Measurements from ENCODE around the gene DNAAF1.

Gene DNAAF1

GRCh38 chr16:84180519-84181140 lies 35.5 kb downstream of the DNAAF1 start:
- Histone ChIP-seq H3K9ac (ENCODE audit: low read length) (no peak overlapping the region), H3K36me3 (ENCODE audit: insufficient read depth, low read length) (peaks cover 33% of the 10 kb centered on the region), H3K4me3 (ENCODE audit: low read depth in 1 of 2, low read length in 2 of 2) (no peak overlapping the region), H3K4me1 (ENCODE audit: insufficient read depth, low read length) (peaks cover 22% of the 10 kb centered on the region), H3K27me3 (ENCODE audit: control insufficient read depth in 1 of 2, insufficient read depth in 2 of 2, low read length in 2 of 2) (no peaks in the 10 kb centered on the region), H3K27ac (ENCODE audit: low read depth, low read length) (no peak overlapping the region), H3K9me3 (ENCODE audit: low read length) (no peaks in the 10 kb centered on the region)

- Histone ChIP-seq H3K9me3 (ENCODE audit: low read length) (no peaks in the 10 kb centered on the region), H3K36me3 (ENCODE audit: insufficient read depth, low read length) (peaks cover 33% of the 10 kb centered on the region), H3K9ac (ENCODE audit: low read length) (no peak overlapping the region), H3K4me1 (ENCODE audit: insufficient read depth, low read length) (peaks cover 28% of the 10 kb centered on the region), H3K27me3 (ENCODE audit: control insufficient read depth in 1 of 2, insufficient read depth in 2 of 2, low read length in 2 of 2) (no peaks in the 10 kb centered on the region), H3K4me3 (ENCODE audit: low read depth in 1 of 2, low read length in 2 of 2) (no peak overlapping the region), H3K27ac (ENCODE audit: low read depth, low read length) (no peak overlapping the region)
Measured at GRCh38 chr16:84181144-84181915, 36.2 kb downstream of the DNAAF1 start.

- H3K27me3 ChIP-seq (ENCODE audit: control insufficient read depth in 1 of 2, insufficient read depth in 2 of 2, low read length in 2 of 2), result no peaks in the 10 kb centered on the region
- H3K36me3 ChIP-seq (ENCODE audit: insufficient read depth, low read length), result peaks cover 33% of the 10 kb centered on the region
- H3K9me3 ChIP-seq (ENCODE audit: low read length), result no peaks in the 10 kb centered on the region
- peaks cover 21% of the 10 kb centered on the region for H3K4me1 ChIP-seq (ENCODE audit: insufficient read depth, low read length)
- no peak overlapping the region for H3K4me3 ChIP-seq (ENCODE audit: low read depth in 1 of 2, low read length in 2 of 2)
- no peak overlapping the region for H3K9ac ChIP-seq (ENCODE audit: low read length)
- H3K27ac ChIP-seq (ENCODE audit: low read depth, low read length), result no peak overlapping the region
Measured at GRCh38 chr16:84182104-84182503, 37.0 kb downstream of the DNAAF1 start.

DNA sequence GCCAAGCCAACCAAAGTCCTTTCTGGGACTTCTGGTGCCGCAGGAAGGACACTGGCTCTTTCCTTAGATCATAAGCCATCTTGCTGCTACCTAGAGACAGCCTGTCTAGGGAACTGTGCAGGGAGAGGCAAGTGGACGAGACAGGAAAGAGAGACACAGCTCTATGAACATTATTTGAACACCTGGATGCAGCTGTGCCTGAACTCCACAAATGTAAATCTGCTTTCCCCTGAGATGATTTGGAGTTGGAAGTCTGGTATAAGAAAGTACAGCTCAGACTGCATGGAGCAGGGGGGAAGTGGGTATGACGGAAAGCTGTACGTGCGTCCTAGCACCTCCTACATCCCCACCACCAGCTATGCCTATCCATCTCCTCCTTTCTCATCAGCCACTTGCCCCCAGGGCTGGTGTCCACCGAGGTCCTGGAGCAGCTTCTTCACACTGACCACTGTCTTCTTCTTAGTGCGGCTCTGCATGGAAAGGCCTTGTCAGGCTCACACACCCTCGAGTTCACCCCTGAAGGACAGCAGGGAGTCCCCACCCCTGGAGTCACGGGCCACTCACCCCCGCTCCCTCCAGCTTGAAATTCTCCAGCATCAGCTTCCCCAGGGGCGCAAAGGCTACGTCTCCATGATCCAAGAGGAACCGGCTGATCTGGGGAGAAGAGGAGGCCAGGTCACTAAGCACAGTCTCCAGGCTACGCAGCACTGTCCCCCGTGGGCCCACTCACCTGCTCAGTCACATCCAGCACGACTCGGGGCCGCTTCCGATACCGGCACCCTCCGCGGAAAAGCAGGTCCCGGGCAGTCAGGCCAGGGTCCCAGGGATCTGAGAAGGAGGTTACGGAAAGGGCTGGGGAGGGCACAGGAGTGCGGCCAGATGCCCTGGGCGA lies 37.8 kb downstream of the DNAAF1 start:
- no peaks in the 10 kb centered on the region for H3K9me3 ChIP-seq (ENCODE audit: low read length)
- H3K36me3 ChIP-seq (ENCODE audit: insufficient read depth, low read length), result peaks cover 33% of the 10 kb centered on the region
- H3K9ac ChIP-seq (ENCODE audit: low read length), result no peak overlapping the region
- no peak overlapping the region for H3K4me3 ChIP-seq (ENCODE audit: low read depth in 1 of 2, low read length in 2 of 2)
- peaks cover 12% of the 10 kb centered on the region for H3K4me1 ChIP-seq (ENCODE audit: insufficient read depth, low read length)
- no peak overlapping the region for H3K27ac ChIP-seq (ENCODE audit: low read depth, low read length)
- no peaks in the 10 kb centered on the region for H3K27me3 ChIP-seq (ENCODE audit: control insufficient read depth in 1 of 2, insufficient read depth in 2 of 2, low read length in 2 of 2)

- Histone ChIP-seq H3K9ac (ENCODE audit: low read length) (no peak overlapping the region), H3K36me3 (ENCODE audit: insufficient read depth, low read length) (peaks cover 33% of the 10 kb centered on the region), H3K4me3 (ENCODE audit: low read depth in 1 of 2, low read length in 2 of 2) (no peak overlapping the region), H3K9me3 (ENCODE audit: low read length) (no peaks in the 10 kb centered on the region), H3K27me3 (ENCODE audit: control insufficient read depth in 1 of 2, insufficient read depth in 2 of 2, low read length in 2 of 2) (no peaks in the 10 kb centered on the region), H3K4me1 (ENCODE audit: insufficient read depth, low read length) (peaks cover 7% of the 10 kb centered on the region), H3K27ac (ENCODE audit: low read depth, low read length) (no peak overlapping the region)
Measured at GRCh38 chr16:84183572-84183875, 38.4 kb downstream of the DNAAF1 start.

DNA sequence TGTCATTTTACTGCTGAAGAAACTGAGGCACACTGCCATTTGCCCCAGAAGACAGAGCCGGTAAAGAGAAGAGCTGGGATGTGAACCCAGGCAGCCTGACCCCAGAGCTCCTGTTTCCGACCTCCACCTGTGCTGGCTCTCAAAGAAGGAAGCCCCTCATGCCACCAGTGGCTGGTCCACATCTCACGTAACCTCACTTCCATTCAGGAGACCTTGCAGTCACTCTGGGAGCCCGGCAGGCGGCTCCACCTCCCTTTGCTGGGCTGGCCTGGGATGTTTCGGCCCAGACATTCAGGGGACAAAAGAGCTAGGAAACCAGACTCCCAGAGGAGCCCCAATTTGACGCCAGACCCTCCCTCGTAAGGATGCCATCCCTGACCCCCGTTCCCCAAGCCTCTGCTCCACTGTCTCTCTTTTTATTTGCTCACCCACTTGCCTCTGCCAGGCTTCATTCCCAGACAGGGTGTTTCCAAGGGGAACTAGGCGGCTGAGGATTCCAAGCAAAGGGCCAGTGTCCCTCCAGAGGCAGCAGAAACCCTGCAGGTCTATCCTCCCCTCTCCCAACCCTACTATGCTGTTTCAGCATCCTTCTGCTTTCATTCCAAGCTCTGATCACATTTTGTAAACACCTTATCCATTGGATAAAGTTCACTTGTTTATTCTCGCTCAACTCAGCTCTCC lies 38.9 kb downstream of the DNAAF1 start:
- no peaks in the 10 kb centered on the region for H3K9me3 ChIP-seq (ENCODE audit: low read length)
- H3K36me3 ChIP-seq (ENCODE audit: insufficient read depth, low read length), result peaks cover 28% of the 10 kb centered on the region
- no peak overlapping the region for H3K4me3 ChIP-seq (ENCODE audit: low read depth in 1 of 2, low read length in 2 of 2)
- no peaks in the 10 kb centered on the region for H3K27me3 ChIP-seq (ENCODE audit: control insufficient read depth in 1 of 2, insufficient read depth in 2 of 2, low read length in 2 of 2)
- H3K4me1 ChIP-seq (ENCODE audit: insufficient read depth, low read length), result peaks cover 7% of the 10 kb centered on the region
- H3K9ac ChIP-seq (ENCODE audit: low read length), result no peak overlapping the region
- H3K27ac ChIP-seq (ENCODE audit: low read depth, low read length), result no peak overlapping the region

DNA sequence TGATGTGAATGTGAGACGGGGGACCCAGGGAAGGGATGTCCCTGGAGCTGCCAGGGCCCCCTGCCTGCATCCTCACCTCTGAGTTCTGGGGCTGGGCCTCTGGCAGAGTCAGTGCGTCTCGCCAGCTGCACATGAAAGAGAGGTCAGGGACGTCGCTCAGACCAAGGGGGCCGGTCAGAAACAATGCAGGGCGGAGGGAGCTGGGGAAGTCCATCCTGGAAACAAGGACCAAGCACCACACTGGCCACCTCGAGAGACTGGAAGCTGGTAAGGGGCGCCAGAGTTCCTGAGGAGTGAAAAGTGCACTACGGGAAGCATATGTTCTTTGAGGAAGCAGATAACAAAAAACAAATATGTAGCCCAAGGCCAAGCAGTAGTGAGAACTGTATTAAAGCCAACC lies 39.7 kb downstream of the DNAAF1 start:
- H3K4me3 ChIP-seq (ENCODE audit: low read depth in 1 of 2, low read length in 2 of 2), result no peak overlapping the region
- H3K9me3 ChIP-seq (ENCODE audit: low read length), result no peaks in the 10 kb centered on the region
- peaks cover 7% of the 10 kb centered on the region for H3K4me1 ChIP-seq (ENCODE audit: insufficient read depth, low read length)
- no peak overlapping the region for H3K27ac ChIP-seq (ENCODE audit: low read depth, low read length)
- H3K27me3 ChIP-seq (ENCODE audit: control insufficient read depth in 1 of 2, insufficient read depth in 2 of 2, low read length in 2 of 2), result no peaks in the 10 kb centered on the region
- no peak overlapping the region for H3K9ac ChIP-seq (ENCODE audit: low read length)
- H3K36me3 ChIP-seq (ENCODE audit: insufficient read depth, low read length), result peaks cover 28% of the 10 kb centered on the region

DNA sequence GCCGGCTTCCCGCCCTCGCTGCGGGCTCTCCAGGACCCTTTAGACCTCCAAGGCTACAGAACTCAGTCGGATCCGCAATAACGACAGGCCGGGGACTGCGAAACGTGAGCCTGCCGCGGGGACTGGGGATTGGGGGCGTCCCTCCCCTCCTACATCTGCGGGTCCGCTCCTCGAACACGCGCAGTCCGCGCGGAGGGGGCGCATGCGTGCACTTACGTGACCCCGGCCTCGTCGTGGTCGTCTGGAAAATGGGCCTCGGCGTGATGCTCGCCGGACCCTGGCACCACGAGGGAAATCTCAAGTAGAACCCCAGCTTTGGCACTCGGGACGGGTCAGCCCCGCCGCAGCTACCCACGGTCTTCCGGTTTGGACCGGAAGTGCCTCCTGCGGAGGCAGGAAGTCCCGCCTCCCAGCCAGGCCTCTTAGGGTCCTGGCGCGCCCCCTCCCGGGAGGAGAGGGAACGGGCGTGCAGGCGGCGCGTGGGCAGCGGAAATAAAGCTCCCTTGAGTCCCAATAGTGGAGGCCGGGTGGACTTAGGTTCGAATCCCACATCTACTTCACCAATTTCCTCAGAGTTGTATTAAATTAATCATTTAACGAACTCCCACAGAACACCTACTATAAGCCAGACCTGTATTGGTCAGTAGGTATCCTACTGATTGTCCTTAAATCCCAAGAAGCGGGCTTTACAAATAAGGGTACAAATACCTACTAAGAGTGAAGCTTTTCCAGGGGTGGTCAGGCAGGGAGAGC lies 41.8 kb downstream of the DNAAF1 start, which contains the start of gene TAF1C:
TSS of gene TAF1C (minus strand) at position 373 of the 753 bp plus-strand sequence. CDS start 2,069 bp downstream, outside the sequence.
- peaks cover 12% of the 10 kb centered on the region for H3K36me3 ChIP-seq (ENCODE audit: insufficient read depth, low read length)
- H3K9ac ChIP-seq (ENCODE audit: low read length), result peak within 1 kb of the TSS; percentile 92
- no peaks in the 10 kb centered on the region for H3K27me3 ChIP-seq (ENCODE audit: control insufficient read depth in 1 of 2, insufficient read depth in 2 of 2, low read length in 2 of 2)
- peaks cover 7% of the 10 kb centered on the region for H3K4me1 ChIP-seq (ENCODE audit: insufficient read depth, low read length)
- H3K27ac ChIP-seq (ENCODE audit: low read depth, low read length), result peak within 1 kb of the TSS; percentile 96
- H3K4me3 ChIP-seq (ENCODE audit: low read depth in 1 of 2, low read length in 2 of 2), result peak within 1 kb of the TSS; percentile 91 to 93
- no peaks in the 10 kb centered on the region for H3K9me3 ChIP-seq (ENCODE audit: low read length)

- Histone ChIP-seq H3K27ac (ENCODE audit: low read depth, low read length) (no peak within 1 kb of the TSS), H3K9me3 (ENCODE audit: low read length) (no peaks in the 10 kb centered on the region), H3K4me3 (ENCODE audit: low read depth in 1 of 2, low read length in 2 of 2) (no peak within 1 kb of the TSS), H3K9ac (ENCODE audit: low read length) (no peak within 1 kb of the TSS), H3K36me3 (ENCODE audit: insufficient read depth, low read length) (no peaks in the 10 kb centered on the region), H3K4me1 (ENCODE audit: insufficient read depth, low read length) (peaks cover 4% of the 10 kb centered on the region), H3K27me3 (ENCODE audit: control insufficient read depth in 1 of 2, insufficient read depth in 2 of 2, low read length in 2 of 2) (peaks cover 0 to 6% of the 10 kb centered on the region in 2 donors)
Measured at GRCh38 chr16:84190731-84191388, 45.8 kb downstream of the DNAAF1 start, which contains the start of gene ADAD2. ADAD2 (plus strand) TSS chr16:84191157; CDS start chr16:84191231, 74 bp downstream.

DNA sequence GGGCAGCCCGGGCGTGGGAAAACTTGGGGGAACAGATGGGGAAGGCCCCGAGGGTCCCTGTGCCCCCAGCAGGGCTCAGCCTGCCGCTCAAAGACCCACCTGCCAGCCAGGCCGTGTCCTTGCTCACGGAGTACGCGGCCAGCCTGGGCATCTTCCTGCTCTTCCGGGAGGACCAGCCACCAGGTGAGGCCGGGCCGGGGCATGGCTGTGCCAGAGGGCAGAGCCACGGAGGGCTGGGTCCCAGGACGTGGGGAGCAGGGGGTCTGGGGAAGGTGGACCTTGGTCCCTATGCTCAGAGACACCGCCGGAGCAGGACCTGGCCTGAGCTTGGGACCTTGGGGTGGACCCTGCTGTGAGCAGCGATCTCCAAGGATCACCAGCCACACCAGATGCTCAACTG lies 46.4 kb downstream of the DNAAF1 start:
- H3K27ac ChIP-seq (ENCODE audit: low read depth, low read length), result no peak overlapping the region
- H3K9ac ChIP-seq (ENCODE audit: low read length), result no peak overlapping the region
- peaks cover 0 to 6% of the 10 kb centered on the region in 2 donors for H3K27me3 ChIP-seq (ENCODE audit: control insufficient read depth in 1 of 2, insufficient read depth in 2 of 2, low read length in 2 of 2)
- H3K9me3 ChIP-seq (ENCODE audit: low read length), result no peaks in the 10 kb centered on the region
- H3K36me3 ChIP-seq (ENCODE audit: insufficient read depth, low read length), result no peaks in the 10 kb centered on the region
- H3K4me1 ChIP-seq (ENCODE audit: insufficient read depth, low read length), result no peaks in the 10 kb centered on the region
- no peak overlapping the region for H3K4me3 ChIP-seq (ENCODE audit: low read depth in 1 of 2, low read length in 2 of 2)
